G401 (cell line): ENCODE data around the gene SCNN1G. TPM values are rescaled to one million over a fixed set of nuclear protein-coding genes. Genes with fewer than 3 reads are reported as not detected.

Experiments
- DNase-seq: peaks from one replicate; pipeline ENCODE4 v3.0.0-alpha.2; 2015; ENCODE audit warnings: low spot score
- in situ Hi-C: cut with HindIII; loops from 2 replicates; pipeline ENCODE4 v1.10.0; 2016; ENCODE audit warnings: low sequenced_read_pairs, mixed read lengths
- total RNA-seq: library from RNA; depleted of rRNA; stranded (reverse); fragments of >200 nt; shearing (Covaris generic); gene quantifications from 2 replicates; pipeline ENCODE4 v1.2.3, GENCODE V29; 2014

Gene SCNN1G
- total RNA-seq, 1 experiment from 2014 or later: not detected

GRCh38 chr16:23149993-23150364 is 32.6 kb upstream of the SCNN1G start:
- in situ Hi-C loops: loop anchor here (25.0 kb wide), 1 partner anchor 262 kb away; no protein-coding TSS in a partner anchor
- DNase-seq: no peak

DNA sequence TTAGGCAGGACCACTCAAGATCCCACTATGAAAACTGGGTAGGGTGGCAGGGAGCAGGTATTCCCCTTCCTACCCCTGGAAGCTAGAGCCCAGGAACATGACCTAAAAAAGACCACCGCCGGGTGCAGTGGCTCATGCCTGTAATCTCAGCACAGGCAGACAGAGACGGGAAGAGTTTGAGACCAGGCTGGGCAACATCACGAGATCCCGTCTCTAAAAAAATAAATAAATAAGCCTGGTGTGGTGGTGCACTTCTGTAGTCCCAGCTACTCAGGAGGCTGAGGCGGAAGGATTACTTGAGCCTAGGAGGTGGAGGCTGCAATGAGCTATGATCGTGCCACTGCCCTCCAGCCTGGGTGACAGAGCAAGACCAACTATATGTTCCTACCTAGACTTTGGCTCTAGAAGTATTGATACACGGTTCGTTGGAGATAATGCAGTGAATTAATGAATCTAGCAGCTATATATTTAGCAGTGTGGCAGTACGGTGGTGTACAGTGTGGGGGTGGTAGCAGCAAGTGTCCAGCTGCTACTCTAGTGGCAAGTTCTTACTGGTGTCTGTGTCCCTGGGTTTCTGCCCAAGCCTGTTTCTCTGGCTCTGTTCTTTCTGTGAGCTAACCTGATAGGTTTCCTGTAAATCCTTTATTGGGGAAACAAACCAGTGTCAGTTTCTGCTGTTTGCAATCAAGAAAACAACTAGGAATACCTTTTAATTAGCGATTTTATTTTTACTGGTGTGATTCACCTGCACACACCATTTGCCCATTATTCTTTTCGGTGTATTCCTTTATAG is 30.0 kb upstream of the SCNN1G start:
- DNase-seq: no peak

GRCh38 chr16:23155445-23156049 is 27.0 kb upstream of the SCNN1G start:
- in situ Hi-C loops: loop anchor here (25.0 kb wide), 1 partner anchor 257 kb away; no protein-coding TSS in a partner anchor
- no peak for DNase-seq

More for the DNA sequence above, 30.0 kb upstream of the SCNN1G start:
- in situ Hi-C loops: loop anchor here (25.0 kb wide), 1 partner anchor 260 kb away; no protein-coding TSS in a partner anchor

- in situ Hi-C loops: loop anchor here (25.0 kb wide), 1 partner anchor 256 kb away; no protein-coding TSS in a partner anchor
- no peak for DNase-seq
Observed at GRCh38 chr16:23156110-23156509, 26.4 kb upstream of the SCNN1G start.

DNA sequence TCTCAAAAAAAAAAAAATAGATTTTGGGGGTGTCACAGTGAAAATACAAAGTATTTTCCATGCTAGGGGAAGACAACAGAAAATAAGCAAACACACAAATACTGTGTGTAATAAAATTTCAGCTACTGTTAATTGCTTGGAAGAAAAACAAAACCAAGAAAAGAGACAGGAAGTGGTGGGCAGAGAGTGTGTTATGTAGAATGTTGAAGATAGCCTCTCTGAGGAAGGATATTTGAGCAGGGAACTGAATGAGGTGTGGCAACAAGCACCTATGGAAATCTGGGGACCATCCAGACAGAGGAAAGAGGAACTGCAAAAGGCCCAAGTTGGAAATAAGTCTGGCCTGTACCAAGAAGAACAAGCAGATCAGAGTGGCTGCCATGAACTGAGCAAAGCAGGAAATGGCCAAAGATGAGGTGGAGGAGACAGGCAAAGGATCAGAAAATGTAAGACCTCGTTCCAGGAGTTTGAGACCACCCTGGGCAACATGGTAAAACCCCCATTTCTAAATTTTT is 25.5 kb upstream of the SCNN1G start:
- in situ Hi-C loops: loop anchor here (25.0 kb wide), 1 partner anchor 255 kb away; no protein-coding TSS in a partner anchor
- DNase-seq: no peak

DNA sequence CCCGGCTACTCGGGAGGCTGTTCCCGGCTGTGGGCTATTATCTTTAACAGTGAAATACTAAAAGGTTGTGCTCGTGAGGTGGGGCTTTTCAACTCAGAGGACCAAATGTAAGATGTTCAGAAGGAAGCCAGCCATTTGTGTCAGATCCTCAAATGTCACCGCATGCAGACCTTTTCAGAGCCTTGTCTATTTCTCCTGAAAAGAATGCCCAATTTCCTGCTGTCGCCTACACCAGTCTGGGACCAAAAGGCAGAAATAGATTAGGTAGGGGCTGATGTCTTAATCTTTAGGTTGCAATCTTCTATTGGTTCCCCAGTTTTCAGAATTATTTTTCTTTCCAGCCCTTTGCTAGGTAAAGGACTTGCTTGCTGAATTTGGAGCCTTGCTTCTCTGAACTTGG is 24.4 kb upstream of the SCNN1G start:
- in situ Hi-C loops: loop anchor here (25.0 kb wide), 1 partner anchor 254 kb away; no protein-coding TSS in a partner anchor
- DNase-seq: no peak

DNA sequence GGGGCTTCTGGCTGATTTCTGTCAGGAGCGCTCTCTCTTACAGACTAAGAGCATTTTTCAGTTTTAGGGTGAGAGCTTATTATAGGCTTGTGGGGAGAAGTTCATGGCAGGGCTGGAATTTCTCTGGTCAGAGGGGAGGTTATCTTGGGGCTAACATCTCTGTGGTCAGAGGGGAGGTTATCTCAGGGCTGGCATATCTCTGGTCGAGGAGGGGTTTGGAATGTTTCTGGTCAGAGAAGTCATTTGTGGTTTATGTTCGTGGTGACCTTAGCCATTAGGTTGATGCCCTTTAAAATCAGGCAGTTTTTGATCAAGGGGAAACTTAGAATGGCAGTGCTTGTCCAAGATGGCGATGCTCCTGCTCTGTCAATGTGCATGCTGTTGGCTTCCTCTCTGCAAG is 22.5 kb upstream of the SCNN1G start:
- DNase-seq: no peak
- in situ Hi-C loops: loop anchor here (25.0 kb wide), 1 partner anchor 252 kb away; no protein-coding TSS in a partner anchor

GRCh38 chr16:23160574-23160973 is 22.0 kb upstream of the SCNN1G start:
- no peak for DNase-seq

GRCh38 chr16:23163921-23164320 is 18.6 kb upstream of the SCNN1G start:
- no peak for DNase-seq
- in situ Hi-C loops: loop anchor here (25.0 kb wide), 1 partner anchor 248 kb away; no protein-coding TSS in a partner anchor

More at GRCh38 chr16:23160574-23160973, 22.0 kb upstream of the SCNN1G start:
- in situ Hi-C loops: loop anchor here (25.0 kb wide), 1 partner anchor 252 kb away; no protein-coding TSS in a partner anchor

DNA sequence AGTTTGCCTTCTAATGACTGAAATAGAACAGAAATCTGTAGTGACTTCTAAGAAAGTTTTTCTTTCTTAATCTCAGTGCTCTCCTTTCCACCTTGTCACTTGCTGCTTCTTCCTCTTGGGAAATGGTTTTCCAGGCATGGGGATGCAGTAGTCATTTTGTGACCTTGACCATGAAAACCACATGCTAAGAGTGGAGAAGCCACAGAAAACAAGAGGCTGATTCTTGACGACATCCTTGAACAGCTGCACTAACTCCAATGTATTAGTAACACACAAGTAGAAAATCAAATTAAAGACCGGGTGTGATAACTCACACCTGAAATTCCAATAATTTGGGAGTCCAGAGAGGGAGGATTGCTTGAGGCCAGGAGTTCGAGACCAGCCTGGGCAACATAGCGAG is 17.8 kb upstream of the SCNN1G start:
- in situ Hi-C loops: loop anchor here (25.0 kb wide), 1 partner anchor 248 kb away; no protein-coding TSS in a partner anchor
- no peak for DNase-seq

GRCh38 chr16:23172583-23172982 is 10.0 kb upstream of the SCNN1G start:
- DNase-seq: no peak
- in situ Hi-C loops: loop anchor here (25.0 kb wide), 1 partner anchor 240 kb away; no protein-coding TSS in a partner anchor

- in situ Hi-C loops: loop anchor here (25.0 kb wide), 1 partner anchor 239 kb away; no protein-coding TSS in a partner anchor
- no peak for DNase-seq
Observed at GRCh38 chr16:23172994-23173393, 9.6 kb upstream of the SCNN1G start.

DNA sequence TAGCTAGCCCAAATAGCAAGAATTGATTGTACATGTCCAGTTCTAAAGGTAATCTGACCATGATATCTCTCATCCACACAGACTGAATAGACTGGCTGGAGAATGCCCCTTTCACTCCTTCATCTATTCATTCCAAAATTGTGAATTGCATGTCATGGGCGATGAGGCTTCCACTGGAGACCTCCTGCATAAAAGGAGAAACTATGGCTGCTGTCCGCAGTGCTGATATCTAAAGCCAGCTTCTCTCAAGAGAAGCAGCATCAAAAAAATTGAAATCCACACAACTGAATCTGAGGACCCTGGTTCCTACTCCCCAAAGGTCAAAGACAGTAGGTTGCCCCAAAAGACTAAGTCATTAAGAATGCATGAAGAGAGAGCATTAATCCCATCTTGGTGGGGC is 7.9 kb upstream of the SCNN1G start:
- in situ Hi-C loops: loop anchor here (25.0 kb wide), 1 partner anchor 238 kb away; no protein-coding TSS in a partner anchor
- DNase-seq: no peak

DNA sequence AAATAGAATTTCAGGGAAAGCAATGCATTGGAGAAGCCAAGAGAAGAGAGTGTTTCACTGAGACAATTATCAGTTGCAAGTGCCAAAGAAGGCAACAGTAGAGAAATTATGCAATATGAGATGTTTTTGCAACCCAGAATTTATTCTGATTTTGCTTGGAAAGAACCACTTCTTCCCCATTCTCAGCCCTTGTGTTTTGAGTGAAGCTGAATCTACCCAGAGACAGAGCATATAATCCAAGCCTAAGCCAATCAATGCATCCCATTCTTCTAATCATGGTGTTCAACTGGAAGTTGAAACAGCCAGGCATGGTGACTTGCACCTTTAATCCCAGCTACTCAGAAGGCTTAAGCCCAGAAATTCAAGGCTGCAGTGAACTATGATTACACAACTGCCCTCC is 6.9 kb upstream of the SCNN1G start:
- in situ Hi-C loops: no loop called here
- no peak for DNase-seq

DNA sequence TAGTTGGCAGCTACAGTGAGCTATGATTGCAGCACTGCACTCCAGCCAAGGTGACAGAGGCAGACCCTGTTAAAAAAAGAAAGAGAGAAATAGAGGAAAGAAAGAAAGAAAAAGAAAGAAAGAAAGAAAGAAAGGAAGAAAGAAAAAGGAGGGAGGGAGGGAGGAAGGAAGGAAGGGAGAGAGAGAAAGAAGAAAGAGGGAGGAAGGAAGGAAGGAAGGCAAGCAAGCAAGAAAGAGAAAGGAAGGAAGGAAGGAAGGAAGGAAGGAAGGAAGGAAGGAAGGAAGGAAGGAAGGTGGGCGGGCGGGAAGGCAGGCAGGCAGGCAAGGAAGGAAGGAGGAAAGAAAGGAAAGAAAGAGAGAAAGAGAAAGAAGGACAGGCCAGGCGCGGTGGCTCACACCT is 1.0 kb upstream of the SCNN1G start:
- no peak for DNase-seq
- in situ Hi-C loops: no loop called here

DNA sequence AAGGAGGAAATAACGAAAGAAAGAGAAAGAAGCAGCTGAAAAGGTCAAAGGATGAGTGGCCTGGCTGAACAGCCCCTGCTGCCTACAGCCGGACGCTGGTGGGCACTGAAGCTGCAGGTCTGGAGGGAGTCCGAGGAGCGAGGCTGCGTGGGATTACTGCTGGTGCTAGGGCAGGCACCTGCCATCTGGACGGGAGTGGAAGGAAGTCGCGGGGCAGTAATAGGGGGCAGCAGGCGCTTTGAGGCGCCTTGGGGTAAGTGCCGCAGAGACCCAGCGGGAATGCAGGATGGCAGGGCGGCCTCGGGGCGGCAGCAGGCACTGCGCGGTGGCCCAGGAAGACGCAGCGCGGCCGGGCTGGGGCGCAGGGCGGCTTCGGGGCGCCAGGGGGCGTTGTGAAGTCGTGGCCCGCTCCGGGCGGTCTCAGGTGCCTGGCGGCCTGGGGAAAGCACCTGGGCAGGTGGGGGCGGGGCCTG is 303 bp upstream of the SCNN1G start:
- in situ Hi-C loops: no loop called here
- DNase-seq: peak; percentile 75

GRCh38 chr16:23183543-23183862 is 958 bp downstream of the SCNN1G start:
- DNase-seq: no peak
- in situ Hi-C loops: no loop called here

DNA sequence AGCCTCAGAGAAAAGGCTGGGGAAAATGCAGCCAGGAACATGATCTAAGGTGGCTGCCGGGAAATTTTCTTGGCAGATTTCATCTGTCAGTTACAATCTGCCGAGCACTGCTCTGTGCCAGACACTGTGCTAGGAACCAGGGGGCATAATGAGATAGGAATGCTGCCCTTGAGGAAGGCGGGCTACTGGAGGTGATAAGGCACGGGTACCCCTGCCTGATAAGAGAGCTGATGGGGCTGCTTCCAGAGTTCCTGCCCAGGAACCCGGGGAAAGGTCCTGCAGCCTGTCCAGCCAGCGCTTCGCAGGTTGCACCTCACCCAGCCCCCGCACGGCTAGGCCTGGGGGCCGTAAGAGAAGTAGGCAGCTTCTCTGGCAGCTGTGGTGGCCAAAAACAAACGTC is 3.1 kb downstream of the SCNN1G start:
- in situ Hi-C loops: no loop called here
- peak; percentile 89 for DNase-seq

DNA sequence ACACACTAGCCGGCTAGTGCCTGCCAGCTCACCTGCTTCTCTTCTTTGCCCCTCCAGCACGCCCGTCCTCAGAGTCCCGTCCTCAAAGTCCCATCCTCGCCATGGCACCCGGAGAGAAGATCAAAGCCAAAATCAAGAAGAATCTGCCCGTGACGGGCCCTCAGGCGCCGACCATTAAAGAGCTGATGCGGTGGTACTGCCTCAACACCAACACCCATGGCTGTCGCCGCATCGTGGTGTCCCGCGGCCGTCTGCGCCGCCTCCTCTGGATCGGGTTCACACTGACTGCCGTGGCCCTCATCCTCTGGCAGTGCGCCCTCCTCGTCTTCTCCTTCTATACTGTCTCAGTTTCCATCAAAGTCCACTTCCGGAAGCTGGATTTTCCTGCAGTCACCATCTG is 3.6 kb downstream of the SCNN1G start:
- DNase-seq: peak; percentile 48
- in situ Hi-C loops: no loop called here

DNA sequence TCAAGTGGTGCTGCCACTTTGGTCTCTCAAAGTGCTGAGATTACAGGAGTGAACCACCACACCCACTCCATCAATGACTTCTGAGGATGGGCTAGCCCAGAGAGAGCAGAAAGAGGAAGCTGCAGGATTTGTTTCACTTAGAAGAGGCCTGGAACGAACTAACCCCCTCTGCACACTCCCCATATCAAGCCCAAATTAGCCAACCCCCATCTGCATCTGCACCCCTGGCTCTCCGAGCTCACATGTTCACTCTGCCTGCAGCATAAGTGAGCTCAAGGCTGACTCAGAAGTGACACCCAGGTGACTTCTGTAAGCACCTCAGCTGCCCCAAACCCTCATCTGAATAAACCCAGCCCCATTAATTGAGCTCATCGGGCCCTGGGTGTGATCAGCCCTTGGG is 4.8 kb downstream of the SCNN1G start:
- in situ Hi-C loops: no loop called here
- no peak for DNase-seq
